T-helper 22 cell (primary cell): Measurements from ENCODE around the gene HOXB8.

Experiments
- DNase-seq: peaks from one replicate; pipeline ENCODE4 v3.0.0-alpha.2; 2020; ENCODE audit warnings: low read depth

The HOXB8 gene

GRCh38 chr17:48567646-48568354 lies 47.3 kb downstream of the HOXB8 start:
- no peak for DNase-seq

- DNase-seq: no peak
Measured at GRCh38 chr17:48567209-48567608, 47.9 kb downstream of the HOXB8 start.

GRCh38 chr17:48566717-48567116 lies 48.4 kb downstream of the HOXB8 start:
- no peak for DNase-seq

- DNase-seq: no peak
Measured at GRCh38 chr17:48565925-48566710, 49.0 kb downstream of the HOXB8 start.

- DNase-seq: no peak
Measured at GRCh38 chr17:48565022-48565554, 50.0 kb downstream of the HOXB8 start.

GRCh38 chr17:48564188-48565021 lies 50.7 kb downstream of the HOXB8 start:
- no peak for DNase-seq

- DNase-seq: no peak
Measured at GRCh38 chr17:48563867-48564187, 51.3 kb downstream of the HOXB8 start.

GRCh38 chr17:48563385-48563838 lies 51.7 kb downstream of the HOXB8 start:
- DNase-seq: no peak

- DNase-seq: no peak
Measured at GRCh38 chr17:48562934-48563333, 52.2 kb downstream of the HOXB8 start.
